Mammary epithelial cell (primary cell): ENCODE results near the gene GSG1.

ENCODE experiments used
- EZH2 ChIP-seq: IDR thresholded peaks from 2 replicates; pipeline ENCODE4 v1.6.1; 2012; ENCODE audit warnings: low read length, inconsistent platforms, borderline replicate concordance
- TF ChIP-seq, protein P1 (sequence below), 2 donors: IDR thresholded peaks in 1 of 2; conservative IDR thresholded peaks in 1 of 2; 2 replicates each; pipeline ENCODE4 v1.5.1; 2011 to 2012; ENCODE audit warnings: inconsistent platforms in 2 of 2, low read length in 2 of 2, mild to moderate bottlenecking in 2 of 2, control low read depth in 1 of 2, low read depth in 1 of 2; ENCODE audit not compliant: insufficient read depth in 1 of 2; ENCODE audit errors: extremely low read depth in 1 of 2

DNA sequence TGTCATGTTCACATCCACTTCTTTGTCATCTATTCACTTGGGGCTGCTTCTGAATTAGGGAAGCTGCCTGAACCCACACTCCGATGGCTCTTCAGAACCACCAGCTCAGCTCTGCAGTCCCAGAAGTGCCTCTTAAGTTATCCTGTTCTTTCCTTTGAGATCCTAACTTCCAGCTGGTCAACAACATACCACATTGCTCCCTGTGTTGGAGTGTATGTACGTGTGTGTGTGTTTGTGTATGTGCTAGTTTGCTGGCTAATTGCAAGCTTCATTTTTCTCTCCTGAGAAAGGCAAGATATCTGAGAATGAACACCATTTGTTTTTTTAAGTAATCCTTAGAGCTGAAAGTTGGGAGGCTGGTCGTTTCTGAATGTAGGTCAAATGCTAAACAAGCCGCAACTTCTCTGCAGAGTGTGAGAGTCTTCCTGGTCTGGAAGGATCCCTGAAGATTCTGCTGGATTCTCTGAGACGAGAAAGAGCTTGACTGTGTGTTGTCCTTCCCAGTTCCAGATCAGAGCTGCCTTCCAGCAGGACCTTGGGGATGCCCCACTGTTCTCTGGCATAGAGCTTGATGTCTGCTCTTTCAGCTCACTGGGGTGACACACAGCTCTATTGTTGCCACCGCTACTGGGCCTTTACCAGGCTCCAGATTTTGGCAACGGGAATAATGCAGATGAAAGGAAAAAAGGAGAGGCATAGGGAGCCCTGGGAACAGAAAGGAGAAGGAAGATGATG, 839 bp downstream of the GSG1 start:
- TF ChIP-seq, protein P1, sequence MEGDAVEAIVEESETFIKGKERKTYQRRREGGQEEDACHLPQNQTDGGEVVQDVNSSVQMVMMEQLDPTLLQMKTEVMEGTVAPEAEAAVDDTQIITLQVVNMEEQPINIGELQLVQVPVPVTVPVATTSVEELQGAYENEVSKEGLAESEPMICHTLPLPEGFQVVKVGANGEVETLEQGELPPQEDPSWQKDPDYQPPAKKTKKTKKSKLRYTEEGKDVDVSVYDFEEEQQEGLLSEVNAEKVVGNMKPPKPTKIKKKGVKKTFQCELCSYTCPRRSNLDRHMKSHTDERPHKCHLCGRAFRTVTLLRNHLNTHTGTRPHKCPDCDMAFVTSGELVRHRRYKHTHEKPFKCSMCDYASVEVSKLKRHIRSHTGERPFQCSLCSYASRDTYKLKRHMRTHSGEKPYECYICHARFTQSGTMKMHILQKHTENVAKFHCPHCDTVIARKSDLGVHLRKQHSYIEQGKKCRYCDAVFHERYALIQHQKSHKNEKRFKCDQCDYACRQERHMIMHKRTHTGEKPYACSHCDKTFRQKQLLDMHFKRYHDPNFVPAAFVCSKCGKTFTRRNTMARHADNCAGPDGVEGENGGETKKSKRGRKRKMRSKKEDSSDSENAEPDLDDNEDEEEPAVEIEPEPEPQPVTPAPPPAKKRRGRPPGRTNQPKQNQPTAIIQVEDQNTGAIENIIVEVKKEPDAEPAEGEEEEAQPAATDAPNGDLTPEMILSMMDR (conservative IDR thresholded peaks at IDR 0.05 in 1 of 2, IDR thresholded peaks at IDR 0.05 in 1 of 2; ENCODE audit: extremely low read depth in 1 of 2, insufficient read depth in 1 of 2, low read depth in 1 of 2, low read length in 2 of 2) = no peak
- no peak for TF ChIP-seq EZH2
